ENCODE measurements around the gene RFX7. TPM values are rescaled to one million over a fixed set of nuclear protein-coding genes. Genes with fewer than 3 reads are reported as not detected.
"Not testable (repeated sequence)": the region's sequence is repeated elsewhere in the genome, so short reads cannot be mapped to it uniquely, and the experiment has no call there.

RFX7 gene
- total and polyA plus RNA-seq, 2 of the 4 experiments (the other 2 are of a cell fraction) = 4.1 to 10.6 TPM

- no CpG with 5 or more reads among the region's 5 CpGs for WGBS, 2 experiments (ENCODE audit: extremely low coverage in 2 of 2, insufficient read length in 1 of 2)
- H3K27me3 ChIP-seq (ENCODE audit: control insufficient read depth, insufficient read depth, low read length); H3K9me1 ChIP-seq (ENCODE audit: insufficient read depth, low read length); POLR2A ChIA-PET (ENCODE audit: unreplicated experiment); H3K14ac ChIP-seq (replicated peaks; ENCODE audit: low read depth, low read length); CTCF ChIA-PET; H3K4me3 ChIP-seq (ENCODE audit: insufficient read depth, low read depth, low read length); H3K9ac ChIP-seq (ENCODE audit: low read depth, low read length); dilution Hi-C loops (cut with HindIII; ENCODE audit: low sequenced_read_pairs, unreplicated experiment); H4K8ac ChIP-seq (ENCODE audit: low read depth in 2 of 2, low read length in 2 of 2); H3K4ac ChIP-seq (ENCODE audit: low read depth, low read length); H3K23ac ChIP-seq (ENCODE audit: low read depth, low read length); in situ Hi-C loops (cut with MboI; ENCODE audit: low sequenced_read_pairs); H2BK120ac ChIP-seq (ENCODE audit: low read depth, low read length); H3K4me2 ChIP-seq (ENCODE audit: low read depth, low read length); H3K4me1 ChIP-seq (ENCODE audit: control insufficient read depth, insufficient read depth, low read length); ATAC-seq (ENCODE audit: low read depth); H3K36me3 ChIP-seq (ENCODE audit: control insufficient read depth, insufficient read depth, low read length); BruUV-seq (replicated peaks); H4K91ac ChIP-seq (ENCODE audit: insufficient read depth, low read depth, low read length); H3K9me3 ChIP-seq (ENCODE audit: control insufficient read depth, insufficient read depth, low read length); DNase-seq; H2AFZ ChIP-seq (replicated peaks; ENCODE audit: low read length, poor library complexity); H3K18ac ChIP-seq (ENCODE audit: low read depth, low read length); H2BK20ac ChIP-seq (ENCODE audit: low read depth, low read length); H3K56ac ChIP-seq (ENCODE audit: extremely low read depth, insufficient read depth, low read length); H2BK5ac ChIP-seq (ENCODE audit: low read depth, low read length, poor library complexity, severe bottlenecking); H2AK9ac ChIP-seq (replicated peaks; ENCODE audit: low read depth, low read length, poor library complexity); H4K5ac ChIP-seq (ENCODE audit: low read depth, low read length); H3K79me1 ChIP-seq (ENCODE audit: low read depth in 1 of 2, low read length in 2 of 2); H2AK5ac ChIP-seq (ENCODE audit: low read depth, low read length); intact Hi-C loops (cut with micrococcal nuclease); H3K27ac ChIP-seq (ENCODE audit: insufficient read depth, low read length); H2BK15ac ChIP-seq (ENCODE audit: low read depth, low read length); H4K20me1 ChIP-seq (ENCODE audit: insufficient read depth, low read length): not testable (repeated sequence)
These were observed 22.8 kb upstream of the RFX7 start for GRCh38 chr15:56266465-56266864.
